ENCODE measurements around the gene NF2. TPM values are rescaled to one million over a fixed set of nuclear protein-coding genes. Genes with fewer than 3 reads are reported as not detected.

Gene NF2
- total RNA-seq, 3 donors from 2014 or later = 21.1 to 36.1 (median 31.8) TPM

DNA sequence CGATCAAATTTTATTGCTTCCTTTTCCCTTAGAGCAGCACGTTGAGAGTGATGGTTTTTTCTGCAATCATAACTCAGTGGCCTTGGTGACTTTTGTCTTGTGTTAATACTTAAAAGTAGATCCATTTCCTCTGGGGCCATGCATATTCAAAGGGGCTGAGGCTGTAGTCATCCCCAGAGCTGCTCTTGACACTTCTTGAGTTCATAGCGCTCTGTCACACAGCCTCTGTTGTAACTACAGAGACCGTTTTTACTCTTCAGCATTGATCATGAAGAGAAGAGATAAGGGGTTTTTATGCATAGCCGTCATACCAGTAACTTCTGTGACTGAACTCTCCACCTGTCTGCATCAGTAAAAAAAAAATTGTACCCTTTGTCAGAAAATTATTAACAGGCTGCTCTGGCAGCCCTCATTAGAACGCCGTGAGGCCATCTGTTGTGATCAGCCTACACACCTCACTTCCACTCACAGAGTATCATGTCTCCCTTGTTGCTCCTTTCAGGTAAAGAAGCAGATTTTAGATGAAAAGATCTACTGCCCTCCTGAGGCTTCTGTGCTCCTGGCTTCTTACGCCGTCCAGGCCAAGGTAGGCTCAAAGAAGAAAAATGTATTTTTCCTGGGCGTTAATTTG, 38.4 kb downstream of the NF2 start:
- no peaks in the 10 kb centered on the region for H3K9me3 ChIP-seq
- H3K4me3 ChIP-seq = no peak overlapping the region
- H3K27ac ChIP-seq = no peak overlapping the region
- TF ChIP-seq POLR2AphosphoS5 (IDR thresholded peaks at IDR 0.05) (no peak), POLR2A (IDR thresholded peaks at IDR 0.05) (no peak)
- TF ChIP-seq, protein P1, sequence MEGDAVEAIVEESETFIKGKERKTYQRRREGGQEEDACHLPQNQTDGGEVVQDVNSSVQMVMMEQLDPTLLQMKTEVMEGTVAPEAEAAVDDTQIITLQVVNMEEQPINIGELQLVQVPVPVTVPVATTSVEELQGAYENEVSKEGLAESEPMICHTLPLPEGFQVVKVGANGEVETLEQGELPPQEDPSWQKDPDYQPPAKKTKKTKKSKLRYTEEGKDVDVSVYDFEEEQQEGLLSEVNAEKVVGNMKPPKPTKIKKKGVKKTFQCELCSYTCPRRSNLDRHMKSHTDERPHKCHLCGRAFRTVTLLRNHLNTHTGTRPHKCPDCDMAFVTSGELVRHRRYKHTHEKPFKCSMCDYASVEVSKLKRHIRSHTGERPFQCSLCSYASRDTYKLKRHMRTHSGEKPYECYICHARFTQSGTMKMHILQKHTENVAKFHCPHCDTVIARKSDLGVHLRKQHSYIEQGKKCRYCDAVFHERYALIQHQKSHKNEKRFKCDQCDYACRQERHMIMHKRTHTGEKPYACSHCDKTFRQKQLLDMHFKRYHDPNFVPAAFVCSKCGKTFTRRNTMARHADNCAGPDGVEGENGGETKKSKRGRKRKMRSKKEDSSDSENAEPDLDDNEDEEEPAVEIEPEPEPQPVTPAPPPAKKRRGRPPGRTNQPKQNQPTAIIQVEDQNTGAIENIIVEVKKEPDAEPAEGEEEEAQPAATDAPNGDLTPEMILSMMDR (IDR thresholded peaks at IDR 0.05) = no peak
- H3K36me3 ChIP-seq = no peaks in the 10 kb centered on the region
- H3K27me3 ChIP-seq = no peaks in the 10 kb centered on the region
- intact Hi-C loops (cut with DNase I; ENCODE audit: low total_unique reads) = no loop called here
- no peak for DNase-seq (ENCODE audit: low spot score in 2 of 2)
- H3K4me1 ChIP-seq = no peaks in the 10 kb centered on the region

- Histone ChIP-seq H3K9me3 (no peaks in the 10 kb centered on the region), H3K27ac (no peak overlapping the region), H3K4me1 (no peaks in the 10 kb centered on the region), H3K36me3 (no peaks in the 10 kb centered on the region), H3K4me3 (no peak overlapping the region), H3K27me3 (no peaks in the 10 kb centered on the region)
- TF ChIP-seq, protein P1 (IDR thresholded peaks at IDR 0.05) = no peak
- TF ChIP-seq POLR2AphosphoS5 (IDR thresholded peaks at IDR 0.05) (no peak), POLR2A (IDR thresholded peaks at IDR 0.05) (no peak)
- intact Hi-C loops (cut with DNase I; ENCODE audit: low total_unique reads) = no loop called here
- DNase-seq (ENCODE audit: low spot score in 2 of 2) = no peak
These were observed 39.3 kb downstream of the NF2 start for GRCh38 chr22:29642694-29643093.

DNA sequence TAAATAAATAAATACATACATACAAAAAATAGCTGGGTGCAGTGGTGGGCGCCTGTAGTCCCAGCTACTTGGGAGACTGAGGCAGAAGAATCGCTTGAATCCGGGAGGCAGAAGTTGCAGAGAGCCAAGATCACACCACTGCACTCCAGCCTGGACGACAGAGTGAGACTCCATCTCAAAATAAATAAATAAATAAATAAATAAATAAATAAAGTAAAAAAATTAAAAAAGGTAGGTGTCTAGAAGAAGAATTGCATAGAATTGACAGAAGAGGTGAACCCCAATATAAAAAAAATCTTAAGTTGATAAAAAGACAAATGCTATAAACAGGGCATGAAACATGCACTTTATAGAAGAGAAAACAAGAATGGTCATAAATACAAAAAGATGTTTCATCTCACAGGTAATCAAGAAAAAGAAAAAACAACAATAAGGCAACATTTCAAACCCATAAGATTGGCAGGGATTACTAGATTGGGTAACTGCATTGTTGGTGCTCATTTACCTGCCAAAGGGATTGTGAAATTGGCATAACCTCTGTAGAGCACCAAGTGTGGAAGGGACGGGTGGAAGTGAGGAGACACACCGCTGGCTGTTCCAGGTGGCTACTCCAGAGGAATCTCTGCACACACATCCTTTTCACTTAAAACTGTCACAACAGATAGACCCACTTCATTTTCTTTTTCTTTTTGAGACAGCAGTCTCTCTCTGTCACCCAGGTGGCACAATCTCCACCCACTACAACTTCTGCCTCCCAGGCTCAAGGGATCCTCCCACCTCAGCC, 44.7 kb downstream of the NF2 start:
- Histone ChIP-seq H3K4me3 (no peak overlapping the region), H3K27me3 (no peaks in the 10 kb centered on the region)
- peak in 1 of 2 donors; percentile 38 for DNase-seq (ENCODE audit: low spot score in 2 of 2)

DNA sequence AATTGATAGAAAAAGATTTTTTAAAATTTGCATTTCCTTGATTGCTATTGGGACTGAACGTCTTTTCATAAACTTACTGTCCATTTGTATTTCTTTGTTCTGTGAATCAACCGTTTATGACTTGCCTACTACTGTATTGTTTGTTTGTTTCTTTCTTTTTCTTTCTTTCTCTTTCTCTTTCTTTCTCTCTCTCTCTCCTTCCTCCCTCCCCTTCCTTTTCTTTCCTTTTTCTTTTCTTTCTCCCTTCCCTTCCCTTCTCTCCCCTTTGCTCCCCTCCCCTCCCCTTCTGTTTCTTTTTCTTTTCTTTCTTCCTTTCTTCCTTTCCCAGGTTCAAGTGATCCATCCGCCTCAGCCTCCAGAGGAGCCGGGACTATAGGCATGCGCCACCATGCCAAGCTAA, 46.9 kb downstream of the NF2 start:
- Histone ChIP-seq H3K36me3 (no peaks in the 10 kb centered on the region), H3K4me3 (no peak overlapping the region), H3K27me3 (no peaks in the 10 kb centered on the region), H3K27ac (no peak overlapping the region), H3K9me3 (no peaks in the 10 kb centered on the region), H3K4me1 (peaks cover 0 to 4% of the 10 kb centered on the region in 2 donors)
- DNase-seq (ENCODE audit: low spot score in 2 of 2) = no peak
- intact Hi-C loops (cut with DNase I; ENCODE audit: low total_unique reads) = no loop called here
- TF ChIP-seq POLR2A (IDR thresholded peaks at IDR 0.05) = no peak
- no peak for TF ChIP-seq POLR2AphosphoS5 (IDR thresholded peaks at IDR 0.05)
- TF ChIP-seq, protein P1 (IDR thresholded peaks at IDR 0.05) = no peak

More for the DNA sequence above, 44.7 kb downstream of the NF2 start:
- peak in 1 of 3 donors; percentile 25 for TF ChIP-seq POLR2AphosphoS5 (IDR thresholded peaks at IDR 0.05)
- no peak for TF ChIP-seq POLR2A (IDR thresholded peaks at IDR 0.05)
- TF ChIP-seq, protein P1 (IDR thresholded peaks at IDR 0.05) = no peak
- intact Hi-C loops (cut with DNase I; ENCODE audit: low total_unique reads) = no loop called here
- no peak overlapping the region for H3K27ac ChIP-seq
- no peaks in the 10 kb centered on the region for H3K9me3 ChIP-seq
- no peaks in the 10 kb centered on the region for H3K4me1 ChIP-seq
- no peaks in the 10 kb centered on the region for H3K36me3 ChIP-seq

GRCh38 chr22:29651652-29652051, 48.2 kb downstream of the NF2 start:
- TF ChIP-seq POLR2A (IDR thresholded peaks at IDR 0.05) (no peak), POLR2AphosphoS5 (IDR thresholded peaks at IDR 0.05) (no peak)
- TF ChIP-seq, protein P1 (IDR thresholded peaks at IDR 0.05) = no peak
- intact Hi-C loops (cut with DNase I; ENCODE audit: low total_unique reads) = no loop called here
- DNase-seq (ENCODE audit: low spot score in 2 of 2) = no peak
- Histone ChIP-seq H3K4me1 (peaks cover 0 to 4% of the 10 kb centered on the region in 2 donors), H3K9me3 (no peaks in the 10 kb centered on the region), H3K27me3 (no peaks in the 10 kb centered on the region), H3K27ac (no peak overlapping the region), H3K36me3 (no peaks in the 10 kb centered on the region), H3K4me3 (no peak overlapping the region)

Measured in breast epithelium (tissue), 4 donors.